Tibial nerve (tissue), 4 donors: Measurements from ENCODE around the gene LECT2.

Source experiments
- CTCF ChIP-seq, 5 experiments: fragments of 200-600 bp in 3 of 5; fragments of 450-650 bp in 2 of 5; sonication (generic) in 3 of 5; IDR thresholded peaks; one replicate each; pipeline ENCODE4 v1.5.1; 2016 to 2019; ENCODE audit warnings: antibody characterized with exemption in 5 of 5, mild to moderate bottlenecking in 3 of 5, moderate library complexity in 2 of 5
- EP300 ChIP-seq, 2 donors: sonication (generic); formaldehyde crosslinking; IDR thresholded peaks; one replicate each; pipeline ENCODE4 v1.6.1; 2017; ENCODE audit warnings: antibody characterized with exemption in 2 of 2, mild to moderate bottlenecking in 1 of 2
- POLR2A ChIP-seq, 2 donors: fragments of 450-650 bp; IDR thresholded peaks; one replicate each; pipeline ENCODE4 v1.6.1; 2017; ENCODE audit warnings: antibody characterized with exemption in 2 of 2, mild to moderate bottlenecking in 2 of 2, moderate library complexity in 2 of 2

DNA sequence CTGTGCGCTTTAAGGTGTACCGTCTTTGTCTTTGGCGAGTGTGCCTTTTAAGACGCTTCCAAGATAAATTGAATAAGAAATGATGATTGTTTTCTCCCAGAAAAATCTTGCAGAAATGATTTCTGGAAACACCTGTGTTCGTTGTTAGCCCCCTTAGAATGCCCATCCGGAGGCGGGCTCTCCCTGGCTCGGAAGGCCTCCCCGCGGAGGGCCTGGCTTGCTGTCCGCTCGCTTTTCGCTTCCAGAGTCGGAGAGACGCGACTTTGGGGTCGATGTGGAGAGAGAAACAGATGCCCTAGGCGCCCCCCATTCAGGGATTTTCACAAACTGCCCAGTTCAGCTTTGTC, 23.9 kb downstream of the LECT2 start:
- TF ChIP-seq CTCF (IDR thresholded peaks at IDR 0.05): no peak
- TF ChIP-seq EP300 (IDR thresholded peaks at IDR 0.05): no peak
- TF ChIP-seq POLR2A (IDR thresholded peaks at IDR 0.05): no peak
